K562 (cell line): Measurements from ENCODE around the gene OR2V2. TPM values are rescaled to one million over a fixed set of nuclear protein-coding genes. Genes with fewer than 3 reads are reported as not detected.

Source experiments
- BACH1 ChIP-seq: fragments of 200-800 bp; sonication (Bioruptor generic); IDR thresholded peaks from 2 replicates; pipeline ENCODE4 v1.6.1; 2016; ENCODE audit warnings: missing genetic modification characterization, missing compliant biosample characterization
- FOS ChIP-seq: IDR thresholded peaks from 3 replicates; pipeline ENCODE4 v1.6.1; 2011; ENCODE audit not compliant: insufficient read length; ENCODE audit errors: extremely low read depth
- NFYB ChIP-seq: IDR thresholded peaks from 2 replicates; pipeline ENCODE4 v1.6.1; 2011; ENCODE audit warnings: mild to moderate bottlenecking, moderate library complexity; ENCODE audit not compliant: insufficient read length; ENCODE audit errors: extremely low read depth
- POLR2AphosphoS2 ChIP-seq: IDR thresholded peaks from 2 replicates; pipeline ENCODE4 v1.6.1; 2012; ENCODE audit warnings: low read length, improper control_type of control experiment
- RBBP5 ChIP-seq: fragments of 200-600 bp; sonication (generic); IDR thresholded peaks from 2 replicates; pipeline ENCODE4 v1.6.1; 2012; ENCODE audit warnings: borderline replicate concordance, mild to moderate bottlenecking, low read length, control low read depth, inconsistent platforms; ENCODE audit not compliant: insufficient read depth, poor library complexity, severe bottlenecking
- SAFB2 ChIP-seq: fragments of 200-400 bp; formaldehyde crosslinking; IDR thresholded peaks from 2 replicates; pipeline ENCODE4 v1.6.1; 2018; ENCODE audit warnings: borderline replicate concordance, low read length, low read depth, moderate library complexity; ENCODE audit not compliant: severe bottlenecking
- SMARCB1 ChIP-seq: IDR thresholded peaks from 2 replicates; pipeline ENCODE4 v1.6.1; 2011; ENCODE audit warnings: improper control_type of control experiment, low read depth; ENCODE audit not compliant: insufficient read length
- SRSF7 ChIP-seq: fragments of 200-400 bp; formaldehyde crosslinking; optimal IDR thresholded peaks from 2 replicates; pipeline ENCODE3; 2017; ENCODE audit warnings: mild to moderate bottlenecking, low read depth, low read length
- ZFP36 ChIP-seq: fragments of 150-350 bp; IDR thresholded peaks from 2 replicates; pipeline ENCODE4 v1.6.1; 2018; ENCODE audit warnings: low read length, low read depth; ENCODE audit not compliant: partially characterized antibody
- ZNF146 ChIP-seq: IDR thresholded peaks from one replicate; pipeline ENCODE4 v1.6.1; 2018; ENCODE audit warnings: missing compliant biosample characterization; ENCODE audit not compliant: unreplicated experiment
- ZNF75A ChIP-seq: fragments of 450-650 bp; formaldehyde crosslinking; IDR thresholded peaks from 2 replicates; pipeline ENCODE4 v1.4.0; 2020; ENCODE audit warnings: mild to moderate bottlenecking
- polyA plus RNA-seq, 8 experiments: library from polyadenylated mRNA; depleted of rRNA in 4 of 8; stranded (reverse) in 5 of 8; unstranded in 3 of 8; fragments of >200 nt; fragmentation: Nextera tagmentation in 2 of 8; fragmentation: Illumina TruSeq in 1 of 8; extraction: Ambion mirVana in 2 of 8; extraction: Trizol in 1 of 8; gene quantifications; 2 replicates each; pipeline versions ENCODE4 v1.2.1 to v1.2.3, GENCODE V29; 2011 to 2014; ENCODE audit warnings: inconsistent platforms in 1 of 8, missing spikeins in 1 of 8
- total RNA-seq, 7 experiments: library from RNA; depleted of rRNA in 6 of 7; stranded (reverse); fragments of >200 nt in 6 of 7; fragmentation: Illumina TruSeq in 2 of 7; extraction: Trizol in 2 of 7; gene quantifications; 2 replicates each; pipeline versions ENCODE4 v1.2.1 to v1.2.3, GENCODE V29; 2011 to 2021; ENCODE audit warnings: low replicate concordance in 1 of 7
- TF ChIP-seq, protein P1 (sequence below): sonication (generic); formaldehyde crosslinking; IDR thresholded peaks from 2 replicates; pipeline ENCODE4 v1.8.1; 2023; ENCODE audit warnings: missing genetic modification reagents, mild to moderate bottlenecking, borderline replicate concordance
- TF ChIP-seq, protein P2 (sequence below), 2 experiments: fragments of 450-650 bp in 1 of 2; sonication (generic) in 1 of 2; formaldehyde crosslinking in 1 of 2; IDR thresholded peaks in 1 of 2; conservative IDR thresholded peaks in 1 of 2; 2 replicates each; pipeline versions ENCODE4 v1.6.1 to v1.8.1; 2016 to 2023; ENCODE audit warnings: mild to moderate bottlenecking in 2 of 2, moderate library complexity in 2 of 2, inconsistent platforms in 1 of 2, missing genetic modification reagents in 1 of 2
- TF ChIP-seq, protein P3 (sequence below): sonication (generic); formaldehyde crosslinking; IDR thresholded peaks from 2 replicates; pipeline ENCODE4 v1.8.1; 2023; ENCODE audit warnings: mild to moderate bottlenecking, missing genetic modification reagents
- TF ChIP-seq, protein P4 (sequence below): IDR thresholded peaks from 3 replicates; pipeline ENCODE4 v1.6.1; 2011; ENCODE audit warnings: borderline replicate concordance, mild to moderate bottlenecking; ENCODE audit not compliant: insufficient read length, insufficient read depth

OR2V2 gene
- total and polyA plus RNA-seq, 9 of the 15 experiments (the other 6 are each of a cell fraction or from before 2014, with no cell fraction given), result 0.01 TPM; not detected in 8

DNA sequence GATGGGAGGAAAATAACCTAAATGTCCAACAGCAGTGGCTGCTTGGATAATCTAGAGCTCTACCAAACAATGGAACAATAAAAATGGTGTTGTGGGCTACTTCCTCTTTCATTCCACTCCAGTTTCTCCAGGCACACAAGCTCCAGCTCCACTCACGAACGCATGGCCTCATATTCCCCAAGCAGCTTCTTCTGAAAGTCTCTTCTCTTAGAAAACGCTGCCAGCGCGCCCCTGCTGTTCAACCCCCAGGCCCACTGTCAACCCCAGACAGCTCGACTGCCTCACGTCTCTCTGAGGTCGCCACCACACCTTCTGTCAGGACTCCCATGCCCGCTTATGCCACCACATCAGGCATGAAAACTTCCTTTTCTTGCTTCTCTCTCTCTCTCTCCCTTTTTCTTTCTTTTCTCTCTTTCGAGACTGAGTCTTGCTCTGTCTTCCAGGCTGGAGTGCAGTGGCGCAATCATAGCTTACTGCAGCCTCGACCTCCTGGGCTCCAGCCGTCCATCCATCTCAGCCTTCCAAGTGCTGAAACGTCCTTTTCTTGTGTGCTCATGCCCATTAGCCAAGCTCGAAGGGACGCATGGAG, 16.2 kb downstream of the OR2V2 start (continued):
- TF ChIP-seq SRSF7 (no peak), ZNF75A (no peak), BACH1 (no peak), ZFP36 (no peak), NFYB (no peak), SMARCB1 (no peak), POLR2AphosphoS2 (no peak), ZNF146 (CRISPR knock-in tag) (no peak), SAFB2 (no peak), FOS (no peak), RBBP5 (peak; percentile 38)
- TF ChIP-seq, protein P1, sequence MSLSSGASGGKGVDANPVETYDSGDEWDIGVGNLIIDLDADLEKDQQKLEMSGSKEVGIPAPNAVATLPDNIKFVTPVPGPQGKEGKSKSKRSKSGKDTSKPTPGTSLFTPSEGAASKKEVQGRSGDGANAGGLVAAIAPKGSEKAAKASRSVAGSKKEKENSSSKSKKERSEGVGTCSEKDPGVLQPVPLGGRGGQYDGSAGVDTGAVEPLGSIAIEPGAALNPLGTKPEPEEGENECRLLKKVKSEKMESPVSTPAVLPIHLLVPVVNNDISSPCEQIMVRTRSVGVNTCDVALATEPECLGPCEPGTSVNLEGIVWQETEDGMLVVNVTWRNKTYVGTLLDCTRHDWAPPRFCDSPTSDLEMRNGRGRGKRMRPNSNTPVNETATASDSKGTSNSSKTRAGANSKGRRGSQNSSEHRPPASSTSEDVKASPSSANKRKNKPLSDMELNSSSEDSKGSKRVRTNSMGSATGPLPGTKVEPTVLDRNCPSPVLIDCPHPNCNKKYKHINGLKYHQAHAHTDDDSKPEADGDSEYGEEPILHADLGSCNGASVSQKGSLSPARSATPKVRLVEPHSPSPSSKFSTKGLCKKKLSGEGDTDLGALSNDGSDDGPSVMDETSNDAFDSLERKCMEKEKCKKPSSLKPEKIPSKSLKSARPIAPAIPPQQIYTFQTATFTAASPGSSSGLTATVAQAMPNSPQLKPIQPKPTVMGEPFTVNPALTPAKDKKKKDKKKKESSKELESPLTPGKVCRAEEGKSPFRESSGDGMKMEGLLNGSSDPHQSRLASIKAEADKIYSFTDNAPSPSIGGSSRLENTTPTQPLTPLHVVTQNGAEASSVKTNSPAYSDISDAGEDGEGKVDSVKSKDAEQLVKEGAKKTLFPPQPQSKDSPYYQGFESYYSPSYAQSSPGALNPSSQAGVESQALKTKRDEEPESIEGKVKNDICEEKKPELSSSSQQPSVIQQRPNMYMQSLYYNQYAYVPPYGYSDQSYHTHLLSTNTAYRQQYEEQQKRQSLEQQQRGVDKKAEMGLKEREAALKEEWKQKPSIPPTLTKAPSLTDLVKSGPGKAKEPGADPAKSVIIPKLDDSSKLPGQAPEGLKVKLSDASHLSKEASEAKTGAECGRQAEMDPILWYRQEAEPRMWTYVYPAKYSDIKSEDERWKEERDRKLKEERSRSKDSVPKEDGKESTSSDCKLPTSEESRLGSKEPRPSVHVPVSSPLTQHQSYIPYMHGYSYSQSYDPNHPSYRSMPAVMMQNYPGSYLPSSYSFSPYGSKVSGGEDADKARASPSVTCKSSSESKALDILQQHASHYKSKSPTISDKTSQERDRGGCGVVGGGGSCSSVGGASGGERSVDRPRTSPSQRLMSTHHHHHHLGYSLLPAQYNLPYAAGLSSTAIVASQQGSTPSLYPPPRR (CRISPR knock-in tag), result no peak
- TF ChIP-seq, protein P2, sequence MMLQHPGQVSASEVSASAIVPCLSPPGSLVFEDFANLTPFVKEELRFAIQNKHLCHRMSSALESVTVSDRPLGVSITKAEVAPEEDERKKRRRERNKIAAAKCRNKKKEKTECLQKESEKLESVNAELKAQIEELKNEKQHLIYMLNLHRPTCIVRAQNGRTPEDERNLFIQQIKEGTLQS (IDR thresholded peaks at IDR 0.05), result no peak
- TF ChIP-seq, protein P2 (CRISPR knock-in tag; conservative IDR thresholded peaks at IDR 0.05), result no peak
- TF ChIP-seq, protein P3, sequence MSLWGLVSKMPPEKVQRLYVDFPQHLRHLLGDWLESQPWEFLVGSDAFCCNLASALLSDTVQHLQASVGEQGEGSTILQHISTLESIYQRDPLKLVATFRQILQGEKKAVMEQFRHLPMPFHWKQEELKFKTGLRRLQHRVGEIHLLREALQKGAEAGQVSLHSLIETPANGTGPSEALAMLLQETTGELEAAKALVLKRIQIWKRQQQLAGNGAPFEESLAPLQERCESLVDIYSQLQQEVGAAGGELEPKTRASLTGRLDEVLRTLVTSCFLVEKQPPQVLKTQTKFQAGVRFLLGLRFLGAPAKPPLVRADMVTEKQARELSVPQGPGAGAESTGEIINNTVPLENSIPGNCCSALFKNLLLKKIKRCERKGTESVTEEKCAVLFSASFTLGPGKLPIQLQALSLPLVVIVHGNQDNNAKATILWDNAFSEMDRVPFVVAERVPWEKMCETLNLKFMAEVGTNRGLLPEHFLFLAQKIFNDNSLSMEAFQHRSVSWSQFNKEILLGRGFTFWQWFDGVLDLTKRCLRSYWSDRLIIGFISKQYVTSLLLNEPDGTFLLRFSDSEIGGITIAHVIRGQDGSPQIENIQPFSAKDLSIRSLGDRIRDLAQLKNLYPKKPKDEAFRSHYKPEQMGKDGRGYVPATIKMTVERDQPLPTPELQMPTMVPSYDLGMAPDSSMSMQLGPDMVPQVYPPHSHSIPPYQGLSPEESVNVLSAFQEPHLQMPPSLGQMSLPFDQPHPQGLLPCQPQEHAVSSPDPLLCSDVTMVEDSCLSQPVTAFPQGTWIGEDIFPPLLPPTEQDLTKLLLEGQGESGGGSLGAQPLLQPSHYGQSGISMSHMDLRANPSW, result no peak
- TF ChIP-seq, protein P4, sequence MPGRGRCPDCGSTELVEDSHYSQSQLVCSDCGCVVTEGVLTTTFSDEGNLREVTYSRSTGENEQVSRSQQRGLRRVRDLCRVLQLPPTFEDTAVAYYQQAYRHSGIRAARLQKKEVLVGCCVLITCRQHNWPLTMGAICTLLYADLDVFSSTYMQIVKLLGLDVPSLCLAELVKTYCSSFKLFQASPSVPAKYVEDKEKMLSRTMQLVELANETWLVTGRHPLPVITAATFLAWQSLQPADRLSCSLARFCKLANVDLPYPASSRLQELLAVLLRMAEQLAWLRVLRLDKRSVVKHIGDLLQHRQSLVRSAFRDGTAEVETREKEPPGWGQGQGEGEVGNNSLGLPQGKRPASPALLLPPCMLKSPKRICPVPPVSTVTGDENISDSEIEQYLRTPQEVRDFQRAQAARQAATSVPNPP, result no peak
